ENCODE results near the gene INPP5J. TPM values are rescaled to one million over a fixed set of nuclear protein-coding genes. Genes with fewer than 3 reads are reported as not detected.
"Not testable (repeated sequence)": the region's sequence is repeated elsewhere in the genome, so short reads cannot be mapped to it uniquely, and the experiment has no call there.

Gene INPP5J
- total RNA-seq (1 to 10 TPM; 1.1 to 2.2 (median 1.8) TPM), polyA plus RNA-seq (10 to 100 TPM; 11.4 to 15.3 (median 12.5) TPM)

GRCh38 chr22:31122532-31123291 lies at the start of gene INPP5J:
Gene INPP5J (plus strand): TSS chr22:31122966. CDS start chr22:31123015, 49 bp downstream.
- Histone ChIP-seq H3K9me3 (no peaks in the 10 kb centered on the region), H3K36me3 (no peaks in the 10 kb centered on the region), H3K4me3 (peak within 1 kb of the TSS; percentile 35 to 52 (median 43)), H3K27me3 (no peaks in the 10 kb centered on the region), H3K4me1 (peaks cover 0 to 19% (median 17%) of the 10 kb centered on the region in 4 donors), H3K27ac (peak within 1 kb of the TSS; percentile 49 to 72 (median 63))
- 11 to 50% methylated on average over 10 of the region's 10 CpGs for whole genome bisulfite sequencing, 2 donors
- TF ChIP-seq CTCF (IDR thresholded peaks at IDR 0.05) (no peak), POLR2AphosphoS5 (IDR thresholded peaks at IDR 0.05) (peak in 1 of 4 donors; percentile 22), EP300 (IDR thresholded peaks at IDR 0.05) (no peak), POLR2A (IDR thresholded peaks at IDR 0.05) (peak in 1 of 2 donors; percentile 17)
- peak; percentile 87 for DNase-seq
- intact Hi-C loops (cut with DNase I) = loop anchor here (10.0 kb wide), 1 partner anchor 358 kb away; no protein-coding TSS in a partner anchor

- DNase-seq; H3K36me3 ChIP-seq; H3K4me3 ChIP-seq; H3K27me3 ChIP-seq; H3K9me3 ChIP-seq; intact Hi-C loops (cut with DNase I); H3K27ac ChIP-seq: not testable (repeated sequence)
- WGBS, 2 donors = 83 to 94% methylated on average over 9 of the region's 9 CpGs
- peaks cover 0 to 15% (median 12%) of the 10 kb centered on the region in 4 donors for H3K4me1 ChIP-seq
Measured at GRCh38 chr22:31073125-31073524, 49.6 kb upstream of the INPP5J start.

- H3K4me1 ChIP-seq = peaks cover 0 to 15% (median 12%) of the 10 kb centered on the region in 4 donors
- DNase-seq; H3K9me3 ChIP-seq; H3K4me3 ChIP-seq; H3K27me3 ChIP-seq; intact Hi-C loops (cut with DNase I); H3K36me3 ChIP-seq; H3K27ac ChIP-seq: not testable (repeated sequence)
- WGBS, 2 donors = 71 to 88% methylated on average over 5 of the region's 5 CpGs
Measured at GRCh38 chr22:31073545-31074145, 49.1 kb upstream of the INPP5J start.

- DNase-seq = peak; percentile 93
- Histone ChIP-seq H3K9me3 (no peaks in the 10 kb centered on the region), H3K4me3 (no peak overlapping the region), H3K27me3 (no peaks in the 10 kb centered on the region), H3K27ac (peak overlapping the region; percentile 61 to 74 (median 72)), H3K36me3 (no peaks in the 10 kb centered on the region), H3K4me1 (peaks cover 0 to 21% (median 19%) of the 10 kb centered on the region in 4 donors)
- TF ChIP-seq POLR2AphosphoS5 (IDR thresholded peaks at IDR 0.05) (peak in 2 of 4 donors; percentile 28 to 51), POLR2A (IDR thresholded peaks at IDR 0.05) (no peak)
- WGBS, 2 donors = 71 to 76% methylated on average over 15 of the region's 15 CpGs
- intact Hi-C loops (cut with DNase I) = no loop called here
Measured at GRCh38 chr22:31075961-31076360, 46.8 kb upstream of the INPP5J start.

- H3K4me1 ChIP-seq = peaks cover 0 to 34% (median 30%) of the 10 kb centered on the region in 4 donors
- intact Hi-C loops (cut with DNase I) = no loop called here
- 69 to 85% methylated on average over 6 of the region's 6 CpGs for WGBS, 2 donors
- H3K4me3 ChIP-seq = no peak overlapping the region
- H3K36me3 ChIP-seq = no peaks in the 10 kb centered on the region
- H3K9me3 ChIP-seq = no peaks in the 10 kb centered on the region
- TF ChIP-seq POLR2A (IDR thresholded peaks at IDR 0.05) (no peak), POLR2AphosphoS5 (IDR thresholded peaks at IDR 0.05) (no peak), EP300 (IDR thresholded peaks at IDR 0.05) (no peak), CTCF (IDR thresholded peaks at IDR 0.05) (no peak)
- H3K27me3 ChIP-seq = no peaks in the 10 kb centered on the region
- no peak for DNase-seq
- no peak overlapping the region for H3K27ac ChIP-seq
Measured at GRCh38 chr22:31077681-31078080, 45.1 kb upstream of the INPP5J start.

- peak overlapping the region in 1 of 4 donors; percentile 25 for H3K27ac ChIP-seq
- 23 to 60% methylated on average over 2 of the region's 2 CpGs for WGBS, 2 donors
- H3K36me3 ChIP-seq; DNase-seq; intact Hi-C loops (cut with DNase I); H3K4me3 ChIP-seq; H3K27me3 ChIP-seq; H3K9me3 ChIP-seq: not testable (repeated sequence)
- H3K4me1 ChIP-seq = peaks cover 0 to 41% (median 37%) of the 10 kb centered on the region in 4 donors
Measured at GRCh38 chr22:31078389-31078788, 44.4 kb upstream of the INPP5J start.

Measured in sigmoid colon (tissue), 7 donors.